ENCODE measurements around the gene HRH1. TPM values are rescaled to one million over a fixed set of nuclear protein-coding genes. Genes with fewer than 3 reads are reported as not detected.

The HRH1 gene
- total and polyA plus RNA-seq, 2 donors (not counting 3 experiments of a cell fraction or from before 2014, with no cell fraction given): 16.2 to 21.2 TPM

DNA sequence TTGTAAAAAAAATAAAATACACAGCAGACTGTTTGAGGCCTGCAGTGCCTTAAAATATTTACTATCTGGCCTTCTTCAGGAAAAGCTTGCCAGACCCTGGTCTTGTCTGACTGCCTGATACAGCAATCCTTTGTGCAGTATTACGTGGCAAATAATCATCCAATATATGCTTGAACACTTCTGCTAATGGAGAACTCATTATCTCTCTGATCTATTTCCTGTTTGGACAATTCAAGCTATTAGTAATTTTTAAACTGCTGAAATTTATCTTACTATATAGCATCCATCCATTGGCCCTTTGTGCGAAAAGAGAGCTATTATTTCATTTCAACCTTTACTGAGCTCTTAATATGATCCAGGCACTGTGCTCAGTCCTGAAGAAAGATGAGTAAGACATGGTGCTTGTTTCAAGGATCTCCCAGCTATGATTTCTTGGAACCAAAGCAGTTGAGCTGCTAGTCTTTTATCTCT is 133.8 kb downstream of the HRH1 start:
- TF ChIP-seq JUN (IDR thresholded peaks at IDR 0.05; ENCODE audit: borderline replicate concordance, insufficient read depth, insufficient read length, low read depth) (no peak), POLR2A (IDR thresholded peaks at IDR 0.05; ENCODE audit: low read depth, low read length) (no peak), GATA2 (IDR thresholded peaks at IDR 0.05; ENCODE audit: insufficient read depth, insufficient read length, low read depth, low read length) (peak; percentile 86), FOS (IDR thresholded peaks at IDR 0.05; ENCODE audit: borderline replicate concordance, insufficient read depth, low read length) (no peak), MAX (IDR thresholded peaks at IDR 0.05; ENCODE audit: insufficient read depth, insufficient read length) (no peak), EZH2 (IDR thresholded peaks at IDR 0.05; ENCODE audit: borderline replicate concordance, low read depth, low read length, severe bottlenecking) (no peak)

More for the DNA sequence above, 133.8 kb downstream of the HRH1 start:
- peaks cover 30% of the 10 kb centered on the region for H3K79me2 ChIP-seq (ENCODE audit: control insufficient read depth, insufficient read depth, low read length)
- H3K4me3 ChIP-seq (replicated peaks in 1 of 3; ENCODE audit: insufficient read depth in 1 of 3, low read depth in 1 of 3, low read length in 3 of 3): peak overlapping the region in 1 of 3 experiments; percentile 43
- dilution Hi-C loops (cut with MboI; ENCODE audit: extremely low pct_ligation_motif_present, low sequenced_read_pairs): no loop called here
- no peaks in the 10 kb centered on the region for H3K9me3 ChIP-seq (replicated peaks; ENCODE audit: control insufficient read depth, insufficient read depth, low read length)
- no peaks in the 10 kb centered on the region for H3K9me1 ChIP-seq (replicated peaks; ENCODE audit: control insufficient read depth, extremely low read depth, insufficient read depth, low read length)
- BruUV-seq (replicated peaks): no TSS peak
- H4K20me1 ChIP-seq (replicated peaks; ENCODE audit: control insufficient read depth, extremely low read depth, insufficient read depth, low read length): no peaks in the 10 kb centered on the region
- peak overlapping the region; percentile 98 for H3K27ac ChIP-seq (ENCODE audit: insufficient read depth, low read depth, low read length)
- peak overlapping the region; percentile 90 for H3K9ac ChIP-seq (replicated peaks; ENCODE audit: extremely low read depth, insufficient read depth, low read length)
- H2AFZ ChIP-seq (ENCODE audit: low read depth, low read length): no peak overlapping the region
- ChIA-PET CTCF (interaction anchor here (0.6 to 3.8 kb wide), 10 partner anchors 10 to 227 kb away, joined by 3 to 35 read pairs (median 4); no protein-coding TSS in a partner anchor), POLR2A (interaction anchor here (0.6 to 2.3 kb wide), 5 partner anchors 9 to 62 kb away, joined by 3 to 18 read pairs (median 7); partner anchors contain the start of gene ATG7)
- FAIRE-seq: peak; percentile 85
- no peaks in the 10 kb centered on the region for H3K27me3 ChIP-seq (ENCODE audit: control insufficient read depth in 2 of 2, insufficient read depth in 2 of 2, low read length in 2 of 2)
- peaks cover 0 to 3% of the 10 kb centered on the region in 2 experiments for H3K36me3 ChIP-seq (ENCODE audit: control insufficient read depth in 2 of 2, extremely low read depth in 1 of 2, insufficient read depth in 2 of 2, low read length in 2 of 2)
- peak; percentile 56 for DNase-seq (ENCODE audit: low read depth, low spot score)
- H3K4me2 ChIP-seq (ENCODE audit: insufficient read depth, low read length): peak overlapping the region; percentile 89
- intact Hi-C loops (cut with micrococcal nuclease): loop anchor here (1.0 to 2.0 kb wide), 5 partner anchors 10 to 87 kb away; no protein-coding TSS in a partner anchor
- peaks cover 50% of the 10 kb centered on the region for H3K4me1 ChIP-seq (ENCODE audit: control insufficient read depth, extremely low read depth, insufficient read depth, low read length)
